RWPE2 (cell line): ENCODE measurements around the gene DCTN5.
"Not testable (repeated sequence)": the region's sequence is repeated elsewhere in the genome, so short reads cannot be mapped to it uniquely, and the experiment has no call there.

Experiments
- ATAC-seq: fragments of 200-7000 bp; cut with Tn5 transposase; 3 replicates; pipeline ENCODE4 v1.9.1; 2021; ENCODE audit warnings: low read depth
- DNase-seq: peaks from one replicate; pipeline ENCODE4 v3.0.0-alpha.2; 2020; ENCODE audit warnings: low spot score
- H3K27ac ChIP-seq: fragments of 450-650 bp; 2 replicates; pipeline ENCODE4 v1.5.1; 2017; ENCODE audit warnings: mild to moderate bottlenecking; ENCODE audit not compliant: poor library complexity, severe bottlenecking
- H3K27me3 ChIP-seq: fragments of 250-450 bp; sonication (Bioruptor Pico); 2 replicates; pipeline ENCODE4 v1.5.1; 2021; ENCODE audit warnings: mild to moderate bottlenecking, moderate library complexity; ENCODE audit not compliant: insufficient read depth, poor library complexity, severe bottlenecking
- H3K36me3 ChIP-seq: fragments of 250-450 bp; sonication (Bioruptor Pico); 2 replicates; pipeline ENCODE4 v1.5.1; 2020; ENCODE audit warnings: low read depth, mild to moderate bottlenecking, moderate library complexity
- H3K4me1 ChIP-seq: fragments of 250-450 bp; sonication (Bioruptor Pico); 2 replicates; pipeline ENCODE4 v1.5.1; 2021; ENCODE audit warnings: mild to moderate bottlenecking, moderate library complexity; ENCODE audit not compliant: insufficient read depth, poor library complexity, severe bottlenecking
- H3K4me3 ChIP-seq: fragments of 250-450 bp; sonication (Bioruptor Pico); 2 replicates; pipeline ENCODE4 v1.5.1; 2021; ENCODE audit warnings: mild to moderate bottlenecking, moderate library complexity; ENCODE audit not compliant: severe bottlenecking
- H3K9me3 ChIP-seq: fragments of 250-450 bp; sonication (Bioruptor Pico); 2 replicates; pipeline ENCODE4 v1.5.1; 2021; ENCODE audit warnings: mild to moderate bottlenecking, moderate library complexity; ENCODE audit not compliant: severe bottlenecking
- TF ChIP-seq, protein P1 (sequence below): fragments of 450-650 bp; IDR thresholded peaks from one replicate; pipeline ENCODE4 v1.5.1; 2017; ENCODE audit warnings: mild to moderate bottlenecking, moderate library complexity; ENCODE audit not compliant: poor library complexity, severe bottlenecking

Gene DCTN5

DNA sequence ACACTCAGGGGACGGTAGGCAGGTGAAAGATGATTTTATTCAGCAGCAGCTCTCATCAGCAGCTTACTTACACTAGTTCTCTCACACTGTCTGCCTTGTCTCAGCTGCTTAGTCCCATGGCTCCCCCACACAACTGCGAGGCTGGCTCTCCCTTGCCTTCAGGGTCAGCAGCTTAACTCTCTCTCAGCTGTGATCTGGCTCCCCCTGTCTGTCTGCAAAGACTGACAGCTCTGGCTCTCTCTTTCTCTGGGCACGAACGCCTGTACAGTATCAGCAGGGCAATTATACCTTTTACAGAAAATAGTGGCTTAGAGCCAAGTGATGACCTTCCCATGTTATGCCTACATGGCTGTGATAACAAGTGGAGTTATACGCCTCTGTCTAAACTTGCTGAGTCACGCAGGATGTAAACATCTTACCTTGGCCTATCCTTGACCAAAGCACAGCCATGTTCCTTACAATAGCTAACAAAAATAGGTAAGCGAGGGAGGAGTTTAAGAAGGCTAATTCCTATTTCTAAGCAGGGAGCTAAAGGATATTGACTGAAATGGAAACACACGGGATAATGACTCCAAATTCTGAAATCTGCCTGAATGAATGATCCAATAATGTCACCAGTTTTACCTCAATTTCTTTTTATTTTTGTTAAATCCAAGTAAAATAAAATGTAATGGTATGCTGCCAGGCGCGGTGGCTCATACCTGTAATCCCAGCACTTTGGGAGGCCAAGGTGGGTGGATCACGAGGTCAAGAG is 44.1 kb upstream of the DCTN5 start:
- Histone ChIP-seq H3K4me1 (peaks cover 4% of the 10 kb centered on the region), H3K27me3 (no peaks in the 10 kb centered on the region), H3K9me3 (no peaks in the 10 kb centered on the region), H3K27ac (no peak overlapping the region), H3K4me3 (no peak overlapping the region), H3K36me3 (peaks cover 40% of the 10 kb centered on the region)
- TF ChIP-seq, protein P1, sequence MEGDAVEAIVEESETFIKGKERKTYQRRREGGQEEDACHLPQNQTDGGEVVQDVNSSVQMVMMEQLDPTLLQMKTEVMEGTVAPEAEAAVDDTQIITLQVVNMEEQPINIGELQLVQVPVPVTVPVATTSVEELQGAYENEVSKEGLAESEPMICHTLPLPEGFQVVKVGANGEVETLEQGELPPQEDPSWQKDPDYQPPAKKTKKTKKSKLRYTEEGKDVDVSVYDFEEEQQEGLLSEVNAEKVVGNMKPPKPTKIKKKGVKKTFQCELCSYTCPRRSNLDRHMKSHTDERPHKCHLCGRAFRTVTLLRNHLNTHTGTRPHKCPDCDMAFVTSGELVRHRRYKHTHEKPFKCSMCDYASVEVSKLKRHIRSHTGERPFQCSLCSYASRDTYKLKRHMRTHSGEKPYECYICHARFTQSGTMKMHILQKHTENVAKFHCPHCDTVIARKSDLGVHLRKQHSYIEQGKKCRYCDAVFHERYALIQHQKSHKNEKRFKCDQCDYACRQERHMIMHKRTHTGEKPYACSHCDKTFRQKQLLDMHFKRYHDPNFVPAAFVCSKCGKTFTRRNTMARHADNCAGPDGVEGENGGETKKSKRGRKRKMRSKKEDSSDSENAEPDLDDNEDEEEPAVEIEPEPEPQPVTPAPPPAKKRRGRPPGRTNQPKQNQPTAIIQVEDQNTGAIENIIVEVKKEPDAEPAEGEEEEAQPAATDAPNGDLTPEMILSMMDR: no peak
- DNase-seq (no peak), ATAC-seq (no peak; the same call in 2 of the 3 replicates)

DNA sequence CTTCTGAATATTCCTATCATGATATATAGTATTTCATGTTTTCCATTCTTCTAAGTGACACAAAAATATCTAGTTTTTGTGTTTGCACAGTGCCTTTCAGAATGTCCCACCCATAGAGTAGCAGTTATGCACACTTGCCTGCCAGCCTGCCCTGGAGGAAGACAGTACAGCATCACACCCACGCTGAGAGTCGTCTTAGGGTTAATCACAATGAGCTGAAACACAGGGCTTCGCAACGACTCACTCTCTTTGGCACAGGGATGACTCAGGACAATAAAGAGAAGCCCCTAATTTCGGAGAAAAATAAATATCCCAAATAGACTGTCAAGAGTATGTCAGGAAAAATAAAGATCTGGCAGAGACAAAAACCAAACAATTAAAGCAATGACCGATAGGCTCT is 33.5 kb upstream of the DCTN5 start:
- H3K27me3 ChIP-seq: no peaks in the 10 kb centered on the region
- H3K9me3 ChIP-seq: no peaks in the 10 kb centered on the region
- peaks cover 11% of the 10 kb centered on the region for H3K4me1 ChIP-seq
- H3K36me3 ChIP-seq: peaks cover 71% of the 10 kb centered on the region
- ATAC-seq (no peak), DNase-seq (no peak)
- H3K4me3 ChIP-seq: no peak overlapping the region
- H3K27ac ChIP-seq: peak overlapping the region; percentile 44
- TF ChIP-seq, protein P1: no peak

DNA sequence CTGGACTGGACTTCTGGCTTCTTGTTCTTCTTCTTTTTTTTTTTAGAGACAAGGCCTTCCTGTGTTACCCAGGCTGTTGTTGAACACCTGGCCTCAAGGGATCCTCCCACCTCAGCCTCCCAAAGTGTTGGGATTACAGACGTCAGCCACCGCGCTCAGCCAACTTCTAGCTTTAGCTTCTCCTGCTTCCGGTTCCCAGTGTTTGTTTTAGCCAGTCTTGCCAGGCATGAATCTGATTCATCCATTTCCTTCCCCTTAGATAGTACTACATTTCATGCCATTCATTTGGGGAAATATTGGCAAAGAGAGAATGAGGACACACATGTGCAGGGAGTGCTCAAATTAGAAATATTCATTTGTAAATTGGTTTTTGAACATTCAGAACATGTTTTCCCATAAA is 33.1 kb upstream of the DCTN5 start:
- Histone ChIP-seq H3K9me3 (no peaks in the 10 kb centered on the region), H3K27ac (peak overlapping the region; percentile 44), H3K4me3 (no peak overlapping the region), H3K36me3 (peaks cover 70% of the 10 kb centered on the region), H3K4me1 (peaks cover 11% of the 10 kb centered on the region), H3K27me3 (no peaks in the 10 kb centered on the region)
- no peak for DNase-seq
- TF ChIP-seq, protein P1: no peak
- peak; percentile 88 for ATAC-seq

DNA sequence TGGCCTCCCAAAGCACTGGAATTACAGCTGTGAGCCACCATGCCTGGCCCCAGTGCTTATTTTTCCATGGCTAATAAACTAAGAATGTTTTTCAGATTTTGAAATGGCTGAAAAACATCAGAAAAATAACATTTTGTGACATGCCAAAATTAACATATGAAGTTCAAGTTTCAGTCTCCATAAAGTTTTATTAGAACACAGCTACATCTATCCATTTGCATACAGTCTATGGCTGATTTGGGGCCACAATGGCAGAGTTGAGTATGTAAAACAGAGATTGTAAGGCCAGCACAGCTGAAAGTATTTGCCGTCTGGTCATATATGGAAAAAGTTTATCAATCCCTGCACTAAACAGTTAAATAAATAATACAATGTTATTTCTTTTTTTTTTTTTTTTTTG is 31.3 kb upstream of the DCTN5 start:
- Histone ChIP-seq H3K4me3 (no peak overlapping the region), H3K4me1 (peaks cover 11% of the 10 kb centered on the region), H3K36me3 (peaks cover 73% of the 10 kb centered on the region), H3K27ac (no peak overlapping the region), H3K9me3 (no peaks in the 10 kb centered on the region), H3K27me3 (no peaks in the 10 kb centered on the region)
- no peak for DNase-seq
- TF ChIP-seq, protein P1: no peak
- no peak for ATAC-seq

DNA sequence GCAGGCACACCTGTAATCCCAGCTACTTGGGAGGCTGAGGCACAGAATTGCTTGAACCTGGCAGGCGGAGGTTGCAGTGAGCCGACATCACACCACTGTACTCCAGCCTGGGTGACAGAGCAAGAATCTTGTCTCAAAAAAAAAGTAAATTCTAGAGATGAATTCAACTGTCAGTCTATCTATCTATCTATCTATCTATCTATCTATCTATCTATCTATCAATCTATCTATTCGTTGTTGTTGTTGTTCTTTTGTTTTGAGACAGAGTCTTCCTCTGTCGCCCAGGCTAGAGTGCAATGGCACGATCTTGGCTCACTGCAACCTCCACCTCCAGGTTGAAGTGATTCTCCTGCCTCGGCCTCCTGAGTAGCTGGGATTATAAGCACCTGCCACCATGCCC is 30.4 kb upstream of the DCTN5 start:
- ATAC-seq, H3K27me3 ChIP-seq, H3K9me3 ChIP-seq, DNase-seq, H3K27ac ChIP-seq, H3K4me3 ChIP-seq: not testable (repeated sequence)
- Histone ChIP-seq H3K36me3 (peaks cover 80% of the 10 kb centered on the region), H3K4me1 (peaks cover 11% of the 10 kb centered on the region)
